Measurements from ENCODE around the gene DUS4L. TPM values are rescaled to one million over a fixed set of nuclear protein-coding genes. Genes with fewer than 3 reads are reported as not detected.

DUS4L gene
- total RNA-seq, 1 experiment from 2014 or later: 13.1 TPM

- no peak for DNase-seq (ENCODE audit: low read depth)
- in situ Hi-C loops (cut with HindIII; ENCODE audit: low pct_unique_long_range_greater_than_20kb, low sequenced_read_pairs): no loop called here
Observed at GRCh38 chr7:107573537-107573936, 9.8 kb downstream of the DUS4L start.

- in situ Hi-C loops (cut with HindIII; ENCODE audit: low pct_unique_long_range_greater_than_20kb, low sequenced_read_pairs): no loop called here
- no peak for DNase-seq (ENCODE audit: low read depth)
Observed at GRCh38 chr7:107579554-107579884, 15.7 kb downstream of the DUS4L start.

GRCh38 chr7:107579885-107580715 lies 16.3 kb downstream of the DUS4L start, which contains the start of gene BCAP29:
Gene BCAP29, plus strand, starts transcription at chr7:107580246. Its CDS starts 527 bp downstream, at chr7:107580773.
- peak; percentile 84 for DNase-seq (ENCODE audit: low read depth)
- in situ Hi-C loops (cut with HindIII; ENCODE audit: low pct_unique_long_range_greater_than_20kb, low sequenced_read_pairs): no loop called here

DNA sequence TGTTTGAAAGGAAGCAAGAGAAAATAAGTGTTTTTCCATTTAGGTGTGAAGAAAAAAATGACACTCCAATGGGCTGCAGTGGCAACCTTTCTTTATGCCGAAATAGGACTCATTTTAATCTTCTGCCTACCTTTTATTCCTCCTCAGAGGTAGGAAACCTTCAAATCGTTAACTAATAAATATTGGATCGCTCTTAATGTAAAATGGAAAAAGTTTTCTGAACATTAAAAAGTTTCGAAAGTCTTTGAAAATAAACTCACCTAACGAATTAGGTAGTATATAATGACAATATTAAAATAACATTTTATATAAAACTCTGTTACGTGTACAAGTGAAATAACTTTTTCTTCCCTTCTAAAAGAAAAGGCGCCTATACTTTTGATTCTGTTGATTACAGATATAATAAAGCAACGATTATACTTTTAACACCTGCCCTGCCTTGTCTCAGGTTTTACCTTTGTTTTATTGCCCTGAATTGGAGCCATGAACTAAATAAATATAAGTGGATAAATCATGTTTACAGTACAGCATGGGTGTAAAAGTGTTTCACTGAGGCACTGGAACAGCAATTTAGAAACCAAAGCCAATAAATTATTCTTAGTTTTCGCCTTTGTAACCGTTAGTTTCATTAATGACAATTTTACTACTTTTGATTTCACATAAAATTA lies 17.1 kb downstream of the DUS4L start:
- DNase-seq (ENCODE audit: low read depth): no peak
- in situ Hi-C loops (cut with HindIII; ENCODE audit: low pct_unique_long_range_greater_than_20kb, low sequenced_read_pairs): no loop called here

DNA sequence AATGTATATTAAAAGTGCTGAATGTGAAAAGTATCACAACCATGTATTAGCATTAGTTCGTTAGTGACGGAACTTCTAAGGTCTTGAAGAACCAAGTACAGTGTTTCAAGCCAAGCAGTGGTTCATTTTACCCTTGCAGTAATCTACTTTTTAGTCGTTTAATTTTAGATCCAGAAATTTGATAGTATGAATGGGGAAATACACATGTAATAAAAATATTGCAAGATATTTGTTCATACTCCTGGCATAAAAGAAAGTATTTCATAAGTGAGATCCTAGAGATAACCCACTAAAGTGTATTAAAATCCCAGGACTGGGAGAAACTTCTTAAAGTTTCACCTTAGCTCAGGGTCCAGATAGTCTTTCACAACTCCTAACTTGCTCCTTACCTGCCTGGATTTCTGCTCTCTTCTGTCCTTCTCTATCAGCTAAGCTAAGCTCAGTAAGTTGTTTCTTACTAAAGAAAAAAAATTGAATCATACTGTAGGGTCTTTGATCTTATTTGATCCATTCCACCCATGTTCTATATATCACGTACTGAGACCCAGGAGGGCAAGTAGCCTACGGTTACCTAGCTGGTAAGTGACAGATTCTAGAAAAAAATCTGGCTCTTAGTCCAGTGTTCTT lies 17.7 kb downstream of the DUS4L start:
- in situ Hi-C loops (cut with HindIII; ENCODE audit: low pct_unique_long_range_greater_than_20kb, low sequenced_read_pairs): no loop called here

DNA sequence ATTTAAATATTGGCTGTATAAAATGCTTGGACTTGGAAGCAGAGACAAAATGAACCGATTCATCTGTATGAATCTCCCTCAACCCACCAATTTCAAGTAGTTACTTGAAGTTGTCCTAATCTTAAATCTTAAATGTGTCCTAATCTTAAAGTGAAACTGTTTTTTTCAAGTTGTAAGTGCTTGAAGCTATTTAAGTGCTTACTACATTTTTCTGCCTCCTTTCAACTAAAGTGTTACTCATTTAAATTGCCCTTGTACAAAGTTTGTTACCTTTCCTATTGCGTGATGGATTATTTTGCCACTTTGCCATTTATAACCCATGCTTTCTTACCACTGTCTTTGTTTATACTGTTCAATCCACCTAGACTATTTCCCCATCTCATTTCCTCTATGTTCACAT lies 19.1 kb downstream of the DUS4L start:
- in situ Hi-C loops (cut with HindIII; ENCODE audit: low pct_unique_long_range_greater_than_20kb, low sequenced_read_pairs): no loop called here
- DNase-seq (ENCODE audit: low read depth): no peak

More for the DNA sequence above, 17.7 kb downstream of the DUS4L start:
- DNase-seq (ENCODE audit: low read depth): no peak

DNA sequence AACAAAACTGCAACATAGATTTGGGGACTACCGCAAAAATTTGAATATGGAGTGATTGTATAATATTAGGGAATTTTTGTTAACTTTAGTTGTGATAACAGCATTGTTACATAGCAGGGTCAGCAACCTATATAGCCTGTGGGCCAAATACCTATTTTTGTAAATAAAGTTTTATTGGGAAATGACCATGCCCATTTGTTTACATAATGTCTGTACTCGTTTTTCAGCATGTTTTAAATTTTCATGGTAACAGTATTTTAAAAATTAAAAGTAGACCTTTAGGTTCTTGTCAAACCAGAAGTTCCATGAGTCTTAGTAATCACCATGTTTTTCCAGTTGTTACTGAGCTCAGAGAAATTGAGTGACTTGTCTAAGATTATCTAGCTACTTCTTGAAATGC lies 20.9 kb downstream of the DUS4L start:
- DNase-seq (ENCODE audit: low read depth): no peak
- in situ Hi-C loops (cut with HindIII; ENCODE audit: low pct_unique_long_range_greater_than_20kb, low sequenced_read_pairs): no loop called here

GRCh38 chr7:107588529-107589130 lies 24.9 kb downstream of the DUS4L start:
- in situ Hi-C loops (cut with HindIII; ENCODE audit: low pct_unique_long_range_greater_than_20kb, low sequenced_read_pairs): no loop called here
- DNase-seq (ENCODE audit: low read depth): no peak

DNA sequence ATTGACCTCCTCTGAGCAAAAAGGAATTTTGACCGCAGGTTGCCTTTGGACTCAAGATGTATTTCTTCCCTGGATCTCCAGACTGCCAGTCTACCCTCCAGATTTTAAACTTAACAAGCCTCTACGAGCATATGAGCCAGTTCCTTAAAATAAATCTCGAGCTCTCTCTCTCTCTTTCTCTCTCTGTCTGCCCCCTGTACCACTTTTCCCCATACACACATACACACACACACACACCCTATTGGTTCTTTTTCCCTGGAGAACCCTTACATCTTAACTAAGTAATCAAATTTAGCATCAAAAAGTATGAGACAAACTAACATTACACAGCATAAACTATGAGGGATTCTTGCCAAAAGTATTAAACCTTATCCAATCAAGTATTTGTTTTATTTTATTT lies 27.6 kb downstream of the DUS4L start:
- no peak for DNase-seq (ENCODE audit: low read depth)
- in situ Hi-C loops (cut with HindIII; ENCODE audit: low pct_unique_long_range_greater_than_20kb, low sequenced_read_pairs): no loop called here

GRCh38 chr7:107592361-107593024 lies 28.7 kb downstream of the DUS4L start:
- no peak for DNase-seq (ENCODE audit: low read depth)
- in situ Hi-C loops (cut with HindIII; ENCODE audit: low pct_unique_long_range_greater_than_20kb, low sequenced_read_pairs): no loop called here

DNA sequence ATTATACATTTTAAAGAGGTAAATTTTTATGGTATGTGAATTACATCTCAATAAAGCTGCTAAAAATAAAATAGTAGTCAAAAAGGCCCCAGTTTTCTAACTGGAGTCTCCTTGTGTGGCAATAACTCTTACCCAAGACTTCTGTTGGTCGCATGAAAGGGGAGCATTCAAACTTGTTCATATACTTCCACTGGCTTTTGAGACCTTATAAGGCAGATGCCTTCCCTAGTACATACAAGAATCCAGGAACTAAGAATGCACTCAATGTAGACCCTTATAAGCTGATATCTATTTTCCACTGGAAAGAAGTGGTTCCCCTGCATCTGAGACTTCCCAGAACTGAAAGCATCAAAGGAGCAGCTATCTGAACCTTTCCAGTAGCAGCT lies 29.2 kb downstream of the DUS4L start:
- DNase-seq (ENCODE audit: low read depth): no peak
- in situ Hi-C loops (cut with HindIII; ENCODE audit: low pct_unique_long_range_greater_than_20kb, low sequenced_read_pairs): no loop called here

DNA sequence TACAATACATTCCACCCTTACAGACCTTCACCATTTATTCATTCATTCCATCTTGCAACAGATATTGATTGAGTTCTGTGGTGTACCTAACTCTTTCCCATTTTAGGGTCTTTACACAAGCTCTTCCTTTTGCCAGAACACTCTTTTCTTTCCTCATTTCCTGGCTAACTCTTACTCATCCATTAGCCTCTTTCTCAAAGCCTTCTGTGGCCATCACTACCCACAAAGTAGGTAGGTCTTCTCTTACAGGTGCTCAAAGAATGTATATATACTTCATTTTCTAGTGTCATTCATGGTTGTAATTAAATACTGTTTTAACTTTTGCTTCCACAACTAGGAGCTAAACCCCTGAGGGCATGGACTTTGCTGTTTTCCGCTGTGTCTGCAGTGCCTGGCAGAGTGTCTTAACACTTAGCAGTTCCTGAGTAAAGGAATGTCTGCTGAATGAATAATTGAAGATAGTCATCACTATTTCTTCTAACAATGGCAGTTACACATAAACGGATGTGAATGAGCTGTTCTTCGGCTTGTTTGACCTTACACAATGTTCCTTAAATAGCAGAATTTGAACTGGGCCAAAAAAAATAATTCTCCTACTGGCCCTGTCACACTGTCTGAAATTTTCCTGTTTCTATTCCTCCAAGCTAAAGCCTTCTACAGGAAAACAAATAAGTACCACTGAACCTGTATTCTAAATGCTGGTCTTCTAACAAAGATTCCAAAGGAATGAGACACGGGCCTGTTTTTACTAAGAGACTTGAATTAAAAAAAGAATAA lies 31.4 kb downstream of the DUS4L start:
- DNase-seq (ENCODE audit: low read depth): peak; percentile 74
- in situ Hi-C loops (cut with HindIII; ENCODE audit: low pct_unique_long_range_greater_than_20kb, low sequenced_read_pairs): no loop called here

DNA sequence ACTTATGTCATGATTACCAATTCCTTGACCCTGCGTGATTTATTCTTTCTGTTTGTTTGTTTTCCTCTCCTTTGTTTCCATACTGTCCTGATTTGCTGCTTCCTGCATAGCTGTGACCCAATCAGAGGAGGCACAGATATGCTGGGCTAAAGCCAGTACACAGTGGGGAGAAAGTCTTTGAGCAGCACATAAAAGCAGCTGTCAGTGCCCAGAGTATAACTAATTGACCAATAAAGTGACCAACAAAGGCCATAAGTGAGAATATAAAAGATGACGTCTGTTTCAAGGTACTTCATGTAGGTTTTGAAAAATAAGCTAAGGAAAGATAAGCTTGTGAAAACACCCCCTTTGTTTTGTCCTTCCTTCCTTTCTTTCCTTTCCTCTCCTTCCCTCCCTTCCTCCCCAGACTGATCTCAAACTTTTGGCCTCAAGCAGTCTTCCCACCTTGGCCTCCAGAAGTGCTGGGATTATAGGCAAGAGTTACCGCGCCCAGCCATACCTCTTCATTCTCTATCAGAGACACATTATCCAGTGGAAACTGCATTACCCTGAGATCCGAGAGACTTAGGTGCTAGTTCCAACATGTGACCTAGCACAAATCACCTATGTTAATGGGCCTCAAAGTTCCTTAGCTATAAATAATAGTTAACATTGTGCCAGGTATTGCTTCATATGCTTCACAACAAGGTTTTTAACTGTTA lies 33.3 kb downstream of the DUS4L start:
- in situ Hi-C loops (cut with HindIII; ENCODE audit: low pct_unique_long_range_greater_than_20kb, low sequenced_read_pairs): no loop called here
- DNase-seq (ENCODE audit: low read depth): peak; percentile 10

GRCh38 chr7:107597582-107597916 lies 33.8 kb downstream of the DUS4L start:
- in situ Hi-C loops (cut with HindIII; ENCODE audit: low pct_unique_long_range_greater_than_20kb, low sequenced_read_pairs): no loop called here

DNA sequence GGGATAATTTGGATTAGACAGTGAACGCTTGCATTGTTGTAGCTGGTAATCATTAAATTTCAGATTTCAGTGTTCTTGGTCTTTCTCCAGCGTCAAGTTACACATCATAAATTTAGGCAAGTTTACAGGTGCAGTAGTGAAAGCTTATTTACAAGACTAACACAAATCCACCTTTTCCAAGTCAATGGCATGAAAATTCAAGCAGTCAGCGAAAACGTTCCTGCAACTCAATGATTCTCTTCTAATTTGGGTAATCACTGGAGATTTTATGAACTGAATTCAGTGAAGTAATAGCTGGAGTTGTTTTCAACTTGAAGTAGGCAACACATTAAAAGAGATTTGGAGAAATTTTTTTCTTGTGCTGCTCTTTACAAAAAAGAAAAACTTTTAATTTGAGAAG lies 34.2 kb downstream of the DUS4L start:
- in situ Hi-C loops (cut with HindIII; ENCODE audit: low pct_unique_long_range_greater_than_20kb, low sequenced_read_pairs): no loop called here
- DNase-seq (ENCODE audit: low read depth): no peak

More at GRCh38 chr7:107597582-107597916, 33.8 kb downstream of the DUS4L start:
- DNase-seq (ENCODE audit: low read depth): no peak

- no peak for DNase-seq (ENCODE audit: low read depth)
- in situ Hi-C loops (cut with HindIII; ENCODE audit: low pct_unique_long_range_greater_than_20kb, low sequenced_read_pairs): no loop called here
Observed at GRCh38 chr7:107599262-107599661, 35.5 kb downstream of the DUS4L start.

DNA sequence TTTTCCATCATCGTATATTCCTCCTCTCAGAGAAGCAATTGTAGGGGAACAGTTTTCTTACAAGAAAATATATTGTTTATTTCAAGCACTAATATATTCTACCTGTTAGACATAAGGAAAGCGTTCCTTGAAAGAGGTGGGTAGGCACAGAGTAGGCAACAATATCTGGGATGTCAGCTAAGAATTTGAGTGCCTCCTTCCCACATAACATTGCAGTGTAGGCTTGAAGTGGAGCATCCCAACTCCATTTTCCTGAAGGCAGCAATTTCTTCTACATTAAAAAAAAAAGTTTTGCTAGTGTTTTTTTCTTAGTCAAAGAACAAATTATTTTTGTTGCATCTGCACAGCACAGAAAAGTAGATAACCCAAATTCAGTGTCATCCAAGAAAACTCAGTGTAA lies 37.0 kb downstream of the DUS4L start:
- no peak for DNase-seq (ENCODE audit: low read depth)
- in situ Hi-C loops (cut with HindIII; ENCODE audit: low pct_unique_long_range_greater_than_20kb, low sequenced_read_pairs): no loop called here
